Right ventricle myocardium superior (tissue), 1 donor: Measurements from ENCODE around the gene TMEM131L. TPM values are rescaled to one million over a fixed set of nuclear protein-coding genes. Genes with fewer than 3 reads are reported as not detected.
"Not testable (repeated sequence)": the region's sequence is repeated elsewhere in the genome, so short reads cannot be mapped to it uniquely, and the experiment has no call there.

Experiments
- ATAC-seq: fragments of 200-7000 bp; cut with Tn5 transposase; one replicate; pipeline ENCODE4 v1.9.1; 2020; ENCODE audit warnings: mild to moderate bottlenecking; ENCODE audit not compliant: poor library complexity
- DNase-seq: peaks from one replicate; pipeline ENCODE4 v3.0.0-alpha.2; 2020
- intact Hi-C: fragments of 100-400 bp; cut with DNase I; formaldehyde crosslinking; loops from one replicate; pipeline ENCODE4 v1.11.2; 2022
- total RNA-seq: library from RNA; stranded (reverse); fragmentation: NEBNext Ultra II Directional; extraction: Animal tissue kit (Norgen Biotek cat#: 25700); gene quantifications from one replicate; pipeline ENCODE4 v1.2.1, GENCODE V29; 2021
- donor health status: DM: no; HTN: yes; CAD: no; lungs with severe emphysema.

TMEM131L gene
- total RNA-seq, 1 donor from 2014 or later, result 13.7 TPM

DNA sequence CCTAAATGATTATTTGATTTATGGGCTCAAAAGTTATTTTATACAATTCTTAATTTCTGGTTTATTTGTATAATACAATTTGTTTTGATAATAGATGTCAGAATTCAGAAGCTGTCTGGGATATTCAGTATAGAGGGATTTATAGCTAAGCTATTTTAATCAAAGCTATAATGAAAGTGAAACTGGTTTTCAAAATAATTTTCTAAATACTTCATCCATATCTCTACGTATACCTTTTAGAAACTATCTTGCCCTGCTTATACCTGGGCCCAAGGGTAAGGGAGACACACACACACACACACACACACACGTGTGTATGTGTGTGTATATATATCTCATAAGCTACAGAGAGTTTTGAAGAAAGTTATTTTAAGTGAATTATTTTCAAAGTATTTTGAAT, 2.9 kb downstream of the TMEM131L start:
- intact Hi-C loops, result loop anchor here (5.0 to 10.0 kb wide), 3 partner anchors 66 to 124 kb away; partner anchors contain the start of gene MND1
- DNase-seq, result no peak
- ATAC-seq, result no peak

DNA sequence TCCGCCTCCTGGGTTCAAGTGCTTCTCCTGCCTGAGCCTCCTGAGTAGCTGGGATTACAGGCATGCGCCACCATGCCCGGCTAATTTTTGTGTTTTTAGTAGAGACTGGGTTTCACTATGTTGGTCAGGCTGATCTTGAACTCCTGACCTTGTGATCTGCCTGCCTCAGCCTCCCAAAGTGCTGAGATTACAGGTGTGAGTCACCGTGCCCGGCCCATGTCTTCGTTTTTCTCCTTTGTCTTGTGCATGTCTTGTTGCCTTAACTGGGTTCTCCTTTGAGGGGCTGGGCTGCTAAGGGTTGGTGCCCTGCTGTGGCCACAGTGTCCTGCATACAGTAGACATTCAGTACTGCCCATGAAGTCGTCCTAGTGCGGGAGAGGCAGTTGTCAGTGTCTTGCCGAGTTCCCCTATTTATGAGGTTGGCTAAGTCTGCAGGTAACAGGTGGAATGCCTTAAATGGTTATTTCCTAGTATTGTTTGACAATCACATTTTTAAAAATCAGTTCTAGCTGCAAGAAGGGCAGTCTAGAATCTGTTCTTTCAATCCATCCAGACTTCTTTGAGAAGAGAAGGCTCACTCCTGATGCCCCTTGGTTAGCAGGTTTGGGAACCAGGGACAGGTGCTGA, 5.0 kb downstream of the TMEM131L start:
- ATAC-seq, DNase-seq, intact Hi-C loops: not testable (repeated sequence)

DNA sequence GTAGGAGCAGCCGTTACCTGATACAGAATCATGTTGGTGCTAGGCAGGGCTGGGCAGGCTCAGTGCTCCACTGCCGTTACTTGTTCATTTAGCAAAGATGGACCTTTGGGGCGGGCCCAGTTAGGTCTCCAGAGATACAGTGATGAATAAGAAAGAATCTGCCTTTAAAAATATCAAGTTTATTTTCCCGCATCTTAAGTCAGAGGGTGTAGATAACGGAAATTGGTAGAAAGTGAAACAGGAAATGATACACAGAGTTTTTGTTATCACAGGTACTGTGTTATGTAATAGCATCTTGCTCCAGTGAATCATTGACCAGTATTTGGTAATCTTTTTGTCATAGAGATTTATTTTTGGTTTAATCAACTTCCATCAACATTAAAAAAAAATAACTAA, 5.5 kb downstream of the TMEM131L start:
- DNase-seq, result no peak
- ATAC-seq, result no peak
- intact Hi-C loops, result no loop called here

DNA sequence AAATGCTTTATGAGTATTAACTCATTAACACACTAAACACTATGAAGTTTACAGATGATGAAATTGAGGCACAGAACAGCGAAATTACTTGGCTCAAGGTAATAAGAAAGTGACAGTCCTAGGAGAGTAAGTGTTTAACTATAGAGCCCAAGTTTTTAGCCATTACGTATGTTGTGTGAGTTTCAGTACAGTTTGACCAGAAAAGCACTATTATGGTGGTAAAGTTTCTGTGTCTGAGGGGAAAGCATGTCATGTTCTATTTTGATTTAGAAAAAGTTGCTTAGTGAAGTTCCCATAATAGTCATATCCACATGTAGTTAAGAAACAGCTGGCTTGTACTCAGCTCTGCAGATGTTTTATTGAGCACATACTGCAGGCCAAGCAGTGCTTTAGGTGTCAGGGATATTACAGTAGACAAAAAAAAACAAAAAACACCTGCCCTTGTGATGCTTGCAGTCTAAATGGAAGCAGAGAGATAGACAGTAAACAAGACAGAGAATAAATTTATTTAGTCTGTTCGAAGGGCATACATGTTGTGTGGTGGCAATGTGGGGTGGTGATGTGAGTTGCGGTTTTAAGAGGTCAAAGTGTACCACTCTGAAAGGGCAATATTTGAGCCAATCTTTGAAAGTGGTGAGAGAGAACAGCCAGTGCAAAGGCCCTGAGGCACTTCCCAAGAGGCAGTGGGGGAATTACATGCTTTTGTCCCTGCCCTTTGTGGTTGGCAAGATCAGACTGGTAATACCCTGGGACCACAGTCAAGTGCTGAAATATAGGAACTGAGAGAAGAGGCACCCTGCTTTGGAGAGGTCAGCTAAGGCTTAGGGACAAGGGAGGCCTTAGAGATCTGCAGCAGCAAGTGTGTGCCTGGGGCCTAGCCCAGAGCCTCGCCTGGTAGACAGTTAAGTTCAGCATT, 6.2 kb downstream of the TMEM131L start:
- intact Hi-C loops, result no loop called here
- ATAC-seq (no peak), DNase-seq (no peak)

DNA sequence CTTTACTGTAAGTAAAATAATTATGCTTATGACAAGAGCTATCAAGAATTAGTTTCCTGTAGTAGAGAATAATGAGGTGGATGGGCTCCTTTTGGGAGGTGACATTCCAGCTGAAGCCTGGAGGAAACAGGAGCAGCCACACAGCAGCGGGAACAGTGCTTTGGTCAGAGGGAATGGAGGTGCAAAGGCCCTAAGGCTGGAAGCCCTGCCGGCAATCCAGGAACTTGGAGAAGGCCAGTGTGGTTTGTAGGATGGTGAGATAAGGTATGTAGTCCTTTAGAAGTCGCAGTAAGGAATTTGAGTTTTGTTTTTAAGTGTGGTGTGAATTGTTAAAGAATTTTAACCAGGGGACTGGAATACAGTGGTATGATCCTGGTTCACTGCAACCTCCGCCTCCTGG, 8.1 kb downstream of the TMEM131L start:
- ATAC-seq (no peak), DNase-seq (no peak)
- intact Hi-C loops, result no loop called here

GRCh38 chr4:153476829-153477574, 10.8 kb downstream of the TMEM131L start:
- intact Hi-C loops, result no loop called here
- ATAC-seq, result no peak
- no peak for DNase-seq

- DNase-seq, result no peak
- intact Hi-C loops, result no loop called here
- ATAC-seq, result no peak
These were observed 12.9 kb downstream of the TMEM131L start for GRCh38 chr4:153479101-153479500.

DNA sequence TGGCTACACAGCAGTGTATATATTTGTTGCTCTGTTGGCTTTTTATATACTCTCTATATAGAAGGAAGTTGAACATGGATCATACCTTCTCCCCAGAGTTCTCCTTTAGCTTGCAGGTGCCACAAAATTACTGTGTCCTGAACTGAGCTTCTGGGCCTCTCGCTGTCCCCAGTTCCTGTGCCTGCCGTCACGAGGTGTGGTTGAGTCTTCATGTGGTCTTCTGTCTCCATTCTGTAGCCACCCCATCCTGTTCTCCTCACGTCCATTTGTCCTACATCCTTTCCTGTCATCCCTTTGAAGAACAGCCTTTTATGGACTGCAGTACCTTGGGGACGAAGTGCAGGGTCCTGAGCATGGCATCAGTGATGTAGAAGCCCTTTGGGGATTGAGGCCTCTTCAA, 14.5 kb downstream of the TMEM131L start:
- intact Hi-C loops, result no loop called here
- no peak for DNase-seq
- ATAC-seq, result no peak

GRCh38 chr4:153481478-153481877, 15.3 kb downstream of the TMEM131L start:
- ATAC-seq, result no peak
- no peak for DNase-seq
- intact Hi-C loops, result no loop called here

- intact Hi-C loops, result no loop called here
- ATAC-seq (no peak), DNase-seq (no peak)
These were observed 17.6 kb downstream of the TMEM131L start for GRCh38 chr4:153483432-153484418.

DNA sequence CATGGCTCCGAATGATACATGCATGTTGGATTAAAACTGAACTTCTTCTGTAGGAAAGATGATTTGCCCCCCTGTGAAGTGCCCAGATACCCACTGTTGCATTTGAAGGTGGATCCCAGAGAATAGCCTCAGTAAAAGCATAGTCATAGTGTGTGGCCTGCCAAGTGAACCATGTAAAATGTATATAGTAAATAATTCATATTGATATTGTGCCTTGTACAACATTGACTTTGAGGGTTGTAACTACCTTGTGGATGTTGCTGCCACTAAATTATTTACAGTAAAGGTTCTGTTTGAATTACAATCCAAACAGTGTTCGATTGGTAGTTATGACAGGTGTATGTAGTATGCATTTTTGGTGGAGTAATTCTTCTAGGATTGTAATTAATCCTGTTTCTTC, 19.2 kb downstream of the TMEM131L start:
- no peak for ATAC-seq
- intact Hi-C loops, result no loop called here
- DNase-seq, result no peak

DNA sequence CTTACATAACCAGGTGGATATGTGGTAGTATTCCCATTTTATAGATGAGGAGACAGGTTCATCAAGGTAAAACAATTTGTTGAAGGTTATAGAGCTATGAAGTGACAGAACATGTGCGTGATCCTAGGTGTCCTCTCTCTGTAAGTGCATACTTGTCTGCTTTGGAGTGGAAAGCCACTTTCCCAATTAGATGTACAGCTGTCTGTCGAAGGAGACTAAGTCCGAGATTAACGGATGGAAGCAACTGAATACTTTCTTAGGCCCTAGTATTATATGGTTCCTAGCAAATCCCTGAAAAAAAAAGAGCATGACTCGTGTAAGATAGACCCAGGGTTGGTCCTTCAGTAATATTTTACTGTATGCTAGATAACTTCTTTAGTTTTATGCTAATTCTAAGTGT, 19.7 kb downstream of the TMEM131L start:
- no peak for DNase-seq
- ATAC-seq, result no peak
- intact Hi-C loops, result no loop called here

DNA sequence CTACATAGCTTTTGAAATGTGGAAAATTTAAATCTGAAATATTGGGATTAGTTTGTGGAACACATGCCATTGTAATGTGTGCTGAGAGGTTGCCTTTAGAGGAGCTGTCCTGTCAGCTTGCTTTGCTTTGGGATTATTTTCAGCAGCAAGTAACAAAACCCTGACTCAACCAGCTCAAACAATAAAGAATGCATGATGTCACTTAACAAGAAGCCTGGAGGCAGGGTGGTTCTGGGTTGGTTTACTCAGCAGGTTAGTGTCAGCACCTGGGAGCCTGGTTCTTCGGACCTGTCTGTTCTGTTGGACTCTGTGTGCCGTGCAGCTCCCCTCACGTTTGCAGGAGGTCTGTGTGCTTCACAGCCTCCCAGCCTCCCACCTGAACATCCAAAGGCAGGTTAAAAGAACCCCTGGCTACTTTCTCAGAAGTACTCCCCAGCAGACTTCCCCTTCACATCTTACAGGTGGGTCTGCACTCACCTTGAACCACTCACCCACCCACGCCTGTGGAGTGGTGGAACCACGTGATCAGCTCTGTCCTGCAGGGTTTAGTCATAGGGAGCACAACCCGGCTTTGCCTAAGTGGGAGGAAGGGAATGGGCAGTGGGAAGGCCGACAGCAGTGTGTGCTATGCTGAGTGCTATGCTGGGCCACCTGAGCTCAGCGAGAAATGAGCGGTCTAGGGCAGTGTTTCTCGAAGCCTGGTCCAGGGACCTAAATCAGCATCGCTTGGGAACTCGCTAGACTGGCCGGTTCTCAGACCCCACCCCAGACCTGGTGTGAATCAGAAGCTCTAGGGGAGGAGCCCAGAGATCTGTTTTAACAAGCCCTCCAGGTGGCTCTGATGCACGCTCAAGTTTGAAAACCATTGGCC, 20.4 kb downstream of the TMEM131L start:
- intact Hi-C loops, result no loop called here
- DNase-seq (no peak), ATAC-seq (no peak)

- ATAC-seq, result peak; percentile 72
- peak; percentile 74 for DNase-seq
- intact Hi-C loops, result no loop called here
These were observed 22.1 kb downstream of the TMEM131L start for GRCh38 chr4:153488006-153488891.

DNA sequence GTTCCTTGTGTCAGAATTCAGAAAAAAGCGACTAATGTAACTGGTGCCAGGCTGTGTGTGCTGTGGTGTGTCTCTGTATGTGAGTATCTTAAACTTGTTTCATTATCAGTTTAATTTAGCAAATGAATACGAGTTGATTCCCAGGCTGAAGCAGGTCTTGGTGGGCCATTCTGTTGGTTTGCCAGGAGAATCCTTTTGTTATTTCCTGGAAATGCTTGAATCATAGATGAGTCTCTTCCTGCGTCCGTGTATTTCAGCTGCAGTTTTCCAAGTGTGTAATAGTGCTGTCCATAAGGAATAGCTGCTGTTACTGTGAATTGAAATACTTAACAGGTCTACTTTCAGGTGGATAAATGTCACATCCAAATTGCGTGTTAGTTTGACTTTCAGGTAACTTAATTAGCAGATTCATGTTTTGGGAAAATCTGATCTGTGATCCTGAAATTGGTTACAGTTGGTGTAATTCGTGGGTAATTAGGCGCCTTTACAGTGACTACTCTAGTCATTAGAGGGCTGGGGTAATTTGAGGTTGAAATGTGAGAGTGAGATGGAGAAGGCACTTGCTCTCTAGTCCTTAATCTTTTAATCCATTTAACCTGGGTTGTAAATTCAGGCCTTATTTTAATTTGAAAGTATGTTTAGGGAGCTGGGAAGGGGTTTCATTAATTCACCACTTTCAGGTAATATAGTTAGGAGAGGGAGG, 23.8 kb downstream of the TMEM131L start:
- intact Hi-C loops, result no loop called here
- DNase-seq (no peak), ATAC-seq (no peak)

DNA sequence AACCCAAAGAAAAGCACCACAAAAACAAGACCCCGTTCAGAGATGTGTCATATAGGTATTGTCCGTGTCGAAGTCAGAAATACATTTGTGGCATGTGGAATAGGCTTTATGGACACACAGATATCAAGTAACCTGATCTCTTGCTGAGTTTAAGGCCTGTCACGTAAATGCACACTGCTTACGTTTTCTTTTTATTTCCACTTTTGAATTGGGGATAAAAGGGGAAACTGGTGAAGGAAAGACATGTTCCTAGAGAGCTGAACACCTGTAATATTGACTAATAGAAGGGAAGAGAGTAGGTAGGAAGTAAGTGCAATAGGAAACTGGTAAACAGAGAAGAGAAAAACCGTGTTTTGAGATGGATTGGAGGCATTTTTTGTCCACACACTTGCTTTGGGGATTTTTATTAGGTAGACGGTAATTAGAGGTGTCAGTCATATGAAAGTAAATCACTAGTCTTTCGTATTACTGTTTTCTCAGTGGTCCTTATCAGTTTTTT, 24.9 kb downstream of the TMEM131L start:
- no peak for ATAC-seq
- DNase-seq, result no peak
- intact Hi-C loops, result no loop called here
